Left ventricle myocardium inferior (tissue), 1 donor: ENCODE measurements around the gene ZNF768. TPM values are rescaled to one million over a fixed set of nuclear protein-coding genes. Genes with fewer than 3 reads are reported as not detected.

ENCODE experiments used
- DNase-seq: peaks from one replicate; pipeline ENCODE4 v3.0.0-alpha.2; 2020
- H3K27ac ChIP-seq: fragments of 200-600 bp; replicated peaks from 2 replicates; pipeline ENCODE4 v1.8.0; 2021
- H3K27me3 ChIP-seq: fragments of 200-600 bp; 2 replicates; pipeline ENCODE4 v1.8.0; 2021; ENCODE audit warnings: low read depth
- H3K36me3 ChIP-seq: fragments of 200-600 bp; 2 replicates; pipeline ENCODE4 v1.8.0; 2021
- H3K4me1 ChIP-seq: fragments of 200-600 bp; 2 replicates; pipeline ENCODE4 v1.8.0; 2021
- H3K4me3 ChIP-seq: fragments of 200-600 bp; 2 replicates; pipeline ENCODE4 v1.8.0; 2021; ENCODE audit warnings: mild to moderate bottlenecking, moderate library complexity
- H3K9me3 ChIP-seq: fragments of 200-600 bp; replicated peaks from 2 replicates; pipeline ENCODE4 v1.8.0; 2021
- intact Hi-C: fragments of 100-400 bp; cut with micrococcal nuclease; formaldehyde crosslinking; loops from one replicate; pipeline ENCODE4 v1.11.0; 2022
- long read RNA-seq: library from polyadenylated mRNA; unstranded; transcript quantifications from one replicate; pipeline ENCODE4 v2.0.0, GENCODE V29; 2021
- total RNA-seq: library from RNA; stranded (reverse); fragmentation: NEBNext Ultra II Directional; extraction: Animal tissue kit (Norgen Biotek cat#: 25700); gene quantifications from one replicate; pipeline ENCODE4 v1.2.1, GENCODE V29; 2021
- TF ChIP-seq, protein P1 (sequence below): fragments of 200-600 bp; IDR thresholded peaks from 2 replicates; pipeline ENCODE4 v1.8.0; 2021; ENCODE audit warnings: antibody characterized with exemption, mild to moderate bottlenecking, borderline replicate concordance
- donor health status: DM: no; HTN: yes; CAD: no; lungs with severe emphysema.

ZNF768 gene
- 61.1 TPM for total RNA-seq
- long read RNA-seq, transcript ZNF768-201 (2 exons, 2,315 nt): major isoform, 33 of 54 reads
- long read RNA-seq, partial matches to known transcripts: 0 of 54 reads
- long read RNA-seq, other reads (novel, unspliced or antisense): 21 of 54 reads

DNA sequence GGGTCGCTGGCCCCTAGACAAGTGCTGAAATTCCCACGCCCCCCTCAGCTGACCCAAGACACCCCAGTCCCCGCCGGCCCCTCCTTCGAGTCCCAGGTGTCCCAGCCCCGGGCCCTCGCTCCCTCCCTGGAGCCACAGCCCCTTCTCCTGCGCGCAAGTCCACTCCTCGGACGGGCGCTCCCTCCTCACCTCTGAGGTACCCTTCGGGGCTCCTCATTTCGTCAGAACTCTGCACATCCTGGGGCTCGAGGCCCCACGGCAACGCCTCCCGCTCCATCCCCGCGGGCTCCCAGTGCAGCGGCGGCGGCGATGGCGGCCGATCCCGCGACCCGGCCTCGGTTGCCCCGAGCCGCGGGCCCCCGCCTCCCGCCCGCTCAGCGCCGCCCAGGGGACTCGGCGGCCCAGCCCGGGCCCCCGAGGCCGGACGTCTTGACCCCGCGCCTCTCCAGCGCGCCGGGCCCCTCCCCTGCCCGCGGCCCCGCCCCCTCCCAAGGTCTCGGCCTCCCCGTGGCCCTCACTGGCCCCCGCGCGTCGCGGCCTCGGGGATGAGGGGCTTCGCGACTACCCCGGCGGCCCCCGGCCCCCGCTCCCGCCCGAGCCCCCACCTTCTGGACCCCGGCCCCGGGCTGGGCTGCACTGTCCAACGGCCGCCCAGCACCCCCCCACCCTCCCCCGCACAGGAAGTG, at the start of gene ZNF768:
ZNF768 (minus strand) TSS at position 430 of the 686 bp plus-strand sequence; CDS start at position 277, 153 bp downstream.
- TF ChIP-seq, protein P1, sequence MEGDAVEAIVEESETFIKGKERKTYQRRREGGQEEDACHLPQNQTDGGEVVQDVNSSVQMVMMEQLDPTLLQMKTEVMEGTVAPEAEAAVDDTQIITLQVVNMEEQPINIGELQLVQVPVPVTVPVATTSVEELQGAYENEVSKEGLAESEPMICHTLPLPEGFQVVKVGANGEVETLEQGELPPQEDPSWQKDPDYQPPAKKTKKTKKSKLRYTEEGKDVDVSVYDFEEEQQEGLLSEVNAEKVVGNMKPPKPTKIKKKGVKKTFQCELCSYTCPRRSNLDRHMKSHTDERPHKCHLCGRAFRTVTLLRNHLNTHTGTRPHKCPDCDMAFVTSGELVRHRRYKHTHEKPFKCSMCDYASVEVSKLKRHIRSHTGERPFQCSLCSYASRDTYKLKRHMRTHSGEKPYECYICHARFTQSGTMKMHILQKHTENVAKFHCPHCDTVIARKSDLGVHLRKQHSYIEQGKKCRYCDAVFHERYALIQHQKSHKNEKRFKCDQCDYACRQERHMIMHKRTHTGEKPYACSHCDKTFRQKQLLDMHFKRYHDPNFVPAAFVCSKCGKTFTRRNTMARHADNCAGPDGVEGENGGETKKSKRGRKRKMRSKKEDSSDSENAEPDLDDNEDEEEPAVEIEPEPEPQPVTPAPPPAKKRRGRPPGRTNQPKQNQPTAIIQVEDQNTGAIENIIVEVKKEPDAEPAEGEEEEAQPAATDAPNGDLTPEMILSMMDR: no peak
- no peaks in the 10 kb centered on the region for H3K27me3 ChIP-seq
- no peaks in the 10 kb centered on the region for H3K9me3 ChIP-seq
- H3K4me1 ChIP-seq: peaks cover 50% of the 10 kb centered on the region
- peak; percentile 39 for DNase-seq
- H3K36me3 ChIP-seq: peaks cover 11% of the 10 kb centered on the region
- peak within 1 kb of the TSS; percentile 76 for H3K4me3 ChIP-seq
- intact Hi-C loops: loop anchor here (10.0 kb wide), 1 partner anchor 81 kb away; the partner anchor contains the start of gene SEPHS2
- peak within 1 kb of the TSS; percentile 98 for H3K27ac ChIP-seq

DNA sequence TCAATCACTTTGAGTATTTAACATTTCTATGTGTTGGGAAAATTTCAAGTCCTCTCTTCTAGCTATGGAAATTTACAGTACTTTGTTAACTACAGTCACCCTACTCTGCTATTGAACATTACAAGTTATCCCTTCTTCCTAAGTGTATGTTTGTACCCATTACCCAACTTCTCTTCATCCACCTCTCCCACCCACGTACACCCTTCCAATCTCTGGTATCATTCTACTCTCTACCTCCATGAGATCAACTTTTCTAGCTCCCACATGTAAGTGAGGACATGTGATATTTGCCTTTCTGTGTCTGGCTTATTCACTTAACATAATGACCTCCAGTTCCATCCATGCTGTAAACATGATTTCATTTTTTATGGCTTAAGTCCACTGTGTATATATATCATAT, 48.3 kb upstream of the ZNF768 start:
- Histone ChIP-seq H3K27me3 (no peaks in the 10 kb centered on the region), H3K27ac (no peak overlapping the region), H3K9me3 (no peaks in the 10 kb centered on the region), H3K4me1 (peaks cover 29% of the 10 kb centered on the region), H3K4me3 (no peak overlapping the region), H3K36me3 (peaks cover 27% of the 10 kb centered on the region)
- TF ChIP-seq, protein P1: no peak
- DNase-seq: no peak
- intact Hi-C loops: no loop called here

DNA sequence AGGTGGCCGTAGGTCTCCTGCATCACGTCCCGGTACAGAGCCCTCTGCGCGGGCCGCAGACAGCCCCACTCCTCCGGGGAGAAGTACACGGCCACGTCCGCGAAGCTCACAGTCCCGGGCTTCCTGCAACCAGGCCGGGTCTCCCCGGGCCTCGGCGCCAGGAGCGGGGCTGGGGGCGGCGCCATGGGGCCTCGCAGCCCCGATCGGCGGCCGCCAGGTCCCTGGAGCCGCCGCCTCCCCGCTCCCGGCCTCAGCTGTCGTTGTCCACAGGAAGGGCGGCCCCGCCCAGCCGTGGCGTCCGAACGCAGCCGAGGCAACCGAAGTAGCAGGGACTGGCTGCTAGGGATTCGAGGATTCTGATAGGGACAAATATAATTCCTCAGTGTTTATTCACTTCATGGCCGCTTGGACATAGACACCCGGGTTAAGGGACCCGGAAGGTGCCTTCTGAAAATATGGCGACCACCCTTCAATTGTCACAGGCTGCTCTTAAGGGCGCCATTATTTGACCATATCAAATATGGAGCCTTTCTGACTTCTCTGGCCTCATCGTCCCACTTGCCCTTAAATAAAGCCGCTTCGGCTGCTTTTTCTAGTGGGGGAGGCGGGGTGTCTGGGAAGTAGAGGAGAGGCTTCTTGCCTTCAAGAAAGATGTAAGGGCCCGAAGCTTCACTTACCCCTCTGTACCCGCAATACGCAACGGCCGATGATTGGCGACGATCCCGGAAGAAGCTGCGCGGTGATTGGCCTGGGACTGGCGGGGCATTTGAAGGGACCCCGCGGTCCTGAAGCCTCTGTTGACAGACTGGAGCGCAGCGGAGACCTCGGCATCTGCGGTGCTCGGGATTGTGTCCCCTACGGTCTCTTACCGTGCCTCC, 45.3 kb upstream of the ZNF768 start, which contains the start of gene ZNF688:
ZNF688 (minus strand) TSS at position 270 of the 878 bp plus-strand sequence; CDS start at position 185, 85 bp downstream.
- Histone ChIP-seq H3K4me1 (peaks cover 36% of the 10 kb centered on the region), H3K27me3 (no peaks in the 10 kb centered on the region), H3K9me3 (no peaks in the 10 kb centered on the region), H3K4me3 (peak within 1 kb of the TSS; percentile 84), H3K27ac (peak within 1 kb of the TSS; percentile 99), H3K36me3 (no peaks in the 10 kb centered on the region)
- TF ChIP-seq, protein P1: no peak
- DNase-seq: peak; percentile 94
- intact Hi-C loops: no loop called here

GRCh38 chr16:30570636-30571444, 44.5 kb upstream of the ZNF768 start:
- TF ChIP-seq, protein P1: no peak
- H3K27me3 ChIP-seq: no peaks in the 10 kb centered on the region
- H3K4me1 ChIP-seq: peaks cover 36% of the 10 kb centered on the region
- intact Hi-C loops: no loop called here
- DNase-seq: no peak
- H3K27ac ChIP-seq: peak overlapping the region; percentile 99
- H3K9me3 ChIP-seq: no peaks in the 10 kb centered on the region
- H3K4me3 ChIP-seq: peak overlapping the region; percentile 84
- no peaks in the 10 kb centered on the region for H3K36me3 ChIP-seq
